ENCODE measurements around the gene PRR15.

DNA sequence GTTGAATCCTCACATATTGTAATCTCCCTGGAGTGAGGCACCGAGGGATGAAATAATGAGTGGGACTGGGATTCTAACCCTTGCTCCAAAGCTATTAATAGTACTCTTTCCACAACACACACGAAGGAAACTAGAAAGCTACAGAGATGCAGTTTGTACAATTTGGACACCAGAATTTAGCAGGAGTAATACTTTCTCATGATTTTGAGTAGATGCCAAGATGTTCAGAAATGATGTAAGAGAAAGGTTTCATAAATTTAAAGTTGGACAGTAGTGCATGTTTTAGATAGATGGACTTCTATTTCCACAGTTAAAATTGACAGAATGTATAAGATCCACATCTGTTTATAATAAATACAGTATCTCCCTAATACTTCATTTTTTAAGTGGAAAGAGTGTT, 46.5 kb downstream of the PRR15 start:
- TF ChIP-seq EP300 (IDR thresholded peaks at IDR 0.05): no peak
- TF ChIP-seq, protein P1, sequence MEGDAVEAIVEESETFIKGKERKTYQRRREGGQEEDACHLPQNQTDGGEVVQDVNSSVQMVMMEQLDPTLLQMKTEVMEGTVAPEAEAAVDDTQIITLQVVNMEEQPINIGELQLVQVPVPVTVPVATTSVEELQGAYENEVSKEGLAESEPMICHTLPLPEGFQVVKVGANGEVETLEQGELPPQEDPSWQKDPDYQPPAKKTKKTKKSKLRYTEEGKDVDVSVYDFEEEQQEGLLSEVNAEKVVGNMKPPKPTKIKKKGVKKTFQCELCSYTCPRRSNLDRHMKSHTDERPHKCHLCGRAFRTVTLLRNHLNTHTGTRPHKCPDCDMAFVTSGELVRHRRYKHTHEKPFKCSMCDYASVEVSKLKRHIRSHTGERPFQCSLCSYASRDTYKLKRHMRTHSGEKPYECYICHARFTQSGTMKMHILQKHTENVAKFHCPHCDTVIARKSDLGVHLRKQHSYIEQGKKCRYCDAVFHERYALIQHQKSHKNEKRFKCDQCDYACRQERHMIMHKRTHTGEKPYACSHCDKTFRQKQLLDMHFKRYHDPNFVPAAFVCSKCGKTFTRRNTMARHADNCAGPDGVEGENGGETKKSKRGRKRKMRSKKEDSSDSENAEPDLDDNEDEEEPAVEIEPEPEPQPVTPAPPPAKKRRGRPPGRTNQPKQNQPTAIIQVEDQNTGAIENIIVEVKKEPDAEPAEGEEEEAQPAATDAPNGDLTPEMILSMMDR (IDR thresholded peaks at IDR 0.05): no peak
